Measurements from ENCODE around the gene PGS1. TPM values are rescaled to one million over a fixed set of nuclear protein-coding genes. Genes with fewer than 3 reads are reported as not detected.

PGS1 gene
- total RNA-seq, 4 donors from 2014 or later = 12.9 to 75.4 (median 63.1) TPM

GRCh38 chr17:78357672-78358537 is 20.5 kb upstream of the PGS1 start:
- no peaks in the 10 kb centered on the region for H3K9me3 ChIP-seq
- TF ChIP-seq CTCF (IDR thresholded peaks at IDR 0.05) = no peak
- no peak for TF ChIP-seq POLR2A (IDR thresholded peaks at IDR 0.05)
- H3K27ac ChIP-seq = peak overlapping the region; percentile 72 to 95
- no peaks in the 10 kb centered on the region for H3K36me3 ChIP-seq
- H3K27me3 ChIP-seq = no peaks in the 10 kb centered on the region
- DNase-seq = no peak
- intact Hi-C loops (cut with DNase I; ENCODE audit: low total_unique reads) = no loop called here
- H3K4me1 ChIP-seq = peaks cover 0 to 13% of the 10 kb centered on the region in 2 donors
- peak overlapping the region; percentile 43 to 74 for H3K4me3 ChIP-seq

- Histone ChIP-seq H3K4me3 (peak overlapping the region; percentile 43 to 74), H3K27ac (peak overlapping the region; percentile 72 to 95), H3K9me3 (no peaks in the 10 kb centered on the region), H3K27me3 (no peaks in the 10 kb centered on the region), H3K4me1 (peaks cover 0 to 8% of the 10 kb centered on the region in 2 donors), H3K36me3 (no peaks in the 10 kb centered on the region)
- DNase-seq = no peak
- intact Hi-C loops (cut with DNase I; ENCODE audit: low total_unique reads) = no loop called here
- TF ChIP-seq CTCF (IDR thresholded peaks at IDR 0.05) (no peak), POLR2A (IDR thresholded peaks at IDR 0.05) (no peak)
Observed at GRCh38 chr17:78358538-78359320, 19.7 kb upstream of the PGS1 start.

- DNase-seq = no peak
- no peak for TF ChIP-seq CTCF (IDR thresholded peaks at IDR 0.05)
- TF ChIP-seq POLR2A (IDR thresholded peaks at IDR 0.05) = no peak
Observed at GRCh38 chr17:78359321-78359996, 19.0 kb upstream of the PGS1 start.

GRCh38 chr17:78359997-78360370 is 18.5 kb upstream of the PGS1 start, which contains the start of gene SOCS3:
Gene SOCS3, minus strand, starts transcription at chr17:78360077. Its CDS starts 982 bp downstream, at chr17:78359095.
- peak within 1 kb of the TSS; percentile 72 to 95 for H3K27ac ChIP-seq
- TF ChIP-seq CTCF (IDR thresholded peaks at IDR 0.05) (peak in 1 of 4 experiments; percentile 32), POLR2A (IDR thresholded peaks at IDR 0.05) (peak; percentile 94 to 98)
- intact Hi-C loops (cut with DNase I; ENCODE audit: low total_unique reads) = loop anchor here (5.0 kb wide), 1 partner anchor 62 kb away; no protein-coding TSS in a partner anchor
- H3K4me3 ChIP-seq = peak within 1 kb of the TSS; percentile 43 to 74
- no peaks in the 10 kb centered on the region for H3K27me3 ChIP-seq
- no peaks in the 10 kb centered on the region for H3K36me3 ChIP-seq
- DNase-seq = peak; percentile 94 to 96
- H3K9me3 ChIP-seq = no peaks in the 10 kb centered on the region
- H3K4me1 ChIP-seq = peaks cover 0 to 6% of the 10 kb centered on the region in 2 donors

More at GRCh38 chr17:78359321-78359996, 19.0 kb upstream of the PGS1 start:
- Histone ChIP-seq H3K9me3 (no peaks in the 10 kb centered on the region), H3K4me3 (peak overlapping the region; percentile 43 to 74), H3K27ac (peak overlapping the region; percentile 72 to 95), H3K36me3 (no peaks in the 10 kb centered on the region), H3K27me3 (no peaks in the 10 kb centered on the region), H3K4me1 (peaks cover 0 to 6% of the 10 kb centered on the region in 2 donors)
- intact Hi-C loops (cut with DNase I; ENCODE audit: low total_unique reads) = no loop called here

Data from uterus (tissue), 4 donors.